GM21360 (cell line): ENCODE data around the gene UBE2R2.
"Not testable (repeated sequence)": the region's sequence is repeated elsewhere in the genome, so short reads cannot be mapped to it uniquely, and the experiment has no call there.

ENCODE experiments used
- ATAC-seq: cut with Tn5 transposase; IDR thresholded peaks from one replicate; pipeline ENCODE4 v1.9.1; 2021; ENCODE audit warnings: mild to moderate bottlenecking, moderate library complexity; ENCODE audit not compliant: unreplicated experiment

The UBE2R2 gene

DNA sequence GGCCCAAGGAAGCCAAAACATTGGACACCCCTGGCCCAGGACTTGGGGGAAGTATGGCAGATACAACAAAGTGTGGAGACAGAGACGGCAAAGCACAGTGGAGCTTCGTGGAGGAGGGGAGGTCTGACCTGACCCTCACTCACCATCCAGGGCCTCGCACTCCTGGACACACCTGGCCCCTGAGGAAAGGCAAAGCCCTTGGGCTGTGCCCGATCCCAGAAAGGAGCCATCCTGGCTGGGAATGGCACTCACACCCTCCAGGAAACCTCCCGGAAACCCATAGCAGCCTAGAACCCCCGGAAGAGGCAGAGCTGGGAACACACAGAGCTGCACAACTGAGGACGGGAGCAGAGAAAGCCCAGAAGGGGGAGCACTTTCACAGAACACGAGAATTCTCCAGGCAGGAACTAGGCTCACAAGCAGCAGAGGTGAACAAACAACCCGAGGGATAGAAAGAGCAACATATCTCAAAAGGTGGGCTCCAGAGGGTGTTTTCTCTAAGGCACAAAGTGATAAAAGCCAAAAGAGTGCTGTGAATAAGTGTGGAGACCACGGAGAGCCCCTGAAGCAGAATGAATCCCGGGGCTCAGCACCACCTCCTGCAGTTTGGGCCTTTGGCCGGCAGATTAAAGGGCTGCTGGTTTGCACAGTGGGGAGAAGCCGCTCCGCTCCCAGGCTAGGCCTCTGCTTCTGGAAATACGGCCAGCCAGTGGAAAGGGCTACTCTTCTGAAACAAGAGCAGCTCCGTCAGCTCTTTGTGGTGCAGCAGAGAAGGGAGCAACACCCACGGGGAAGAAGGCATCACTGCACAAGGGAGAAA, 108.2 kb downstream of the UBE2R2 start:
- no peak for ATAC-seq

DNA sequence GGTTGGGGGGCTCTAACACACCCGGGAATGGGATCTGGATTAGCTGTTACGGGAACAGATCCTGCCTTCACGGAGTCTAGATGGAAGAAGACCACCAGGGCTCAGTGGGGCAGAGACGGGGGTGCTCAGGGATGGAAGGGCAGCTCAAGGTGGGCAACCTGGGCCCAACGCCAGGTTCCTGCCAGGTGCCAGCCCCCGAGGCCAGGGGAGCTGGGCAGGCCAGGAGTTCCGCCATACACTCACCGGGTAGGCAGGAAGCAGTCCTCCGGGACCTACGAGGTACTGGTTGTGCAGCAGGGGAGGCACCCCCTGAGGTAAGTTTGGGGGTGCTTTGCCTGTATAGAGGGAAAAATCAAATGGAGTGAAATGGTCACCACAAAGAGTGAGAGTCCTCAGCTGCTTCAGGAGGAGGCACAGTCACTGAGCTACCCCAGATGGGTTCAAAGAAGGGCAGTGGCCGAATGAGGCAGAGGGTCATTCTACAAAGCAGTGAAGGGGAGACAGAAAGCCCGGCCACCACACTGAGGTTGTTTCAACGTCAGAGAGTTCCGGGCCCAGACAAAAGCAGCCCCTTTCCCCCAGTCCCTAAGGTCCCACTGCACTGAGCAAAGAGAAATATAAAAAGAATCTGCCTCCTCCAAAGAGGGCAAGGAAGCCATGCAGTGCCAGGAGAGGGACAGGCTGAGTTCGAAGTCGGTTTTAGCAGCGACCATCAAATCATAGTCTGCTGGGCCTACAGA, 110.0 kb downstream of the UBE2R2 start:
- ATAC-seq: no peak

DNA sequence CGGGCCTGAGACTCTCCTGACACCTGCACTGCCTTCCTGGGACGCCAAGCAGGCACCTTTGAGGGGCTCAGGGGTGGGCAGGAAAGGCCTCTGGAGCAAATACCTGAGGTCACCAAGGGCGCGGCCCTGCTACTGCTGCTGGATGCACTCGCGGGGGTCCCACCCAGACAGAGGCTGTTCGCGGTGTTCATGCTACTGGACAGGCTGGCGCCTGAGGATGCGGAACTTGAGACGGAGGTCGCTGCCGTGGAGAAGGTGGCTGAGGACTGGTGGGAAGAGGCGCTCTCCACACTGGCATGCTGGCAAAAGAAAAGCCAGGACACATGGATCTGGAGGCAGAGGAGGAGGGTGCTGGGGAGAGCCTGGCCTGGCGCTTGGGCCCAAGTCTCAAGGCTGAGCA, 110.7 kb downstream of the UBE2R2 start:
- no peak for ATAC-seq

DNA sequence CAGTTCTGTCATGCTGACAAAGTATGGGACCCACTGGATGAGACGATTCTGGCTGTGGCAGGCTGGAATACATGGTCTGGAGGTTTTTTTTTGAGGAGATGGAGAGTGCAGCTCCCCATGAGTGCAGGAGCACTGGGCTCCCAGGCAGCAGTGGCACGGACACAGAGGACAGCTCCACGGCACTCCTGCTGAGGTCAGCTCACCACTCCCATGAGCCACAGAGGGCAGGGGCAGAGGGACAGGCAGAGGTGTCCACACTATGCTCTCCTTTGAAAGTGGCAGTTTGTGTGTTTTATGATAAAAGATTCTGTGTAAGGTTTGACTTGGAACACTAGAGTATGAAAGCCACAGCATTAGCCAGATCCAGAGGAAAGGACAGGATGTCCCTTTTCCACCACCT, 114.4 kb downstream of the UBE2R2 start:
- ATAC-seq: no peak

DNA sequence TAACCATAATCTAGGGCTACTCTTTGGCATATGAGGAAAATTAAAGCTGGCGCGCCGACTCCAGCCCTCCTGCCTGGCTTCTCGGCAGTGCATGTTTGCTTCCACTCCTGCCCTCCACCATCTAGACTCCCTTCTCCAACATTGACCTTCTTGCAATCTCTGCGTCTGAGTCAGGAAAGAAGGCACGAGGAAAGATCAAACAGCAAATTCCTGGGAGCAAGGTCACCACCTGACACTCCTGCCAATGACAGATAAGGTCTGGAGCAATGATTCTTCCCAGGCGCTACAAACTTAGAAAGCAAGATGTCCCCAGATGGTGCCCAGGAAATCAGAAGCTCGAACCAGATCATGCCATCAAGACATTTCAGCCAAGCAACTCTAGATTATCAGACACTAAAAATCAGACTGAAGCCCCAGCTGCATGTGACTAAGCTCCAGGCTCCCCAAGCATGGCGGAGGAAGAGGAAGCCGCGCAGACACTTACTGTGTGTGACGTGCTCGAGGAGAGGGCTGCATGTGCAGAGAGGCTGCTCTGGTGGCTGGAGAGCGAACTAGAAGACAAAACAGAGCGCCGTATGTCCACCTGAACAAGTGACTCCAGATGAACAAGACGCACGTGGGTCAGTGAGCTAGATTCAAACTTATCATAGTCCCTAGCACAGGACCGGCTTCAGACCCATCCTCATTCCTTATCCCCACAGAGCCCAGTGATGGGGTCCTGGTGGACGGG, 115.3 kb downstream of the UBE2R2 start:
- no peak for ATAC-seq

DNA sequence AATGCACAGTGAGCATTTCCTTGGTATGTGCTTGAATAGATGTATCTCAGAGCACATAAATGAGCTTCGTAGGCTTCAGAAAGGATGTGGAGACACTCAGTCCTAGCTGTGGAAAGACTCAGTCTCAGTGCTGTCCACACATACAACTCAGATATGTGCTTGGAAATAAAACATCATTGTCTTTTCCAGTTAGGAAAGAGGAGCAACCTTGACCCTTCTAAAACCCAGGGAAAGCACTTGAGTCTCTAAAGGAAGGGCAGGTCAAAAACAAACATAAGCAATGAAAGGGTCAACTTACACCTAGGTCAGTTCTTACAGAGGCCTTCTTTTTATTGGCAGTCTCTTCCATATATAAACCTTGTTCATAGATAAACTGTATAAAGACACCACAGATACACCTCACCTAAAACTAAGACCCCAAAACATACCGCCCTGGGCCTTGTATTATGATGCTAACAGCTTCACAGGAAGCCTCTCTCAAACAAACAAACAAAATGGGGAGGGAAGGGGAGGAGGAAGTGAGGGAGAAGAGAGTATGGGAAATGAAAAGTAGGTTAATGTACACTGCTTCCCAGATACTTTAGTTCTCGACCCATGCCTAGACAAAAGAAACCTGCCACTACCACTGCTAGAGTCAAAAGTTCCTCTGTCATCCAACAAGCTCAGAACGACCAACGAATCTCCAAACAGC, 117.4 kb downstream of the UBE2R2 start:
- no peak for ATAC-seq

DNA sequence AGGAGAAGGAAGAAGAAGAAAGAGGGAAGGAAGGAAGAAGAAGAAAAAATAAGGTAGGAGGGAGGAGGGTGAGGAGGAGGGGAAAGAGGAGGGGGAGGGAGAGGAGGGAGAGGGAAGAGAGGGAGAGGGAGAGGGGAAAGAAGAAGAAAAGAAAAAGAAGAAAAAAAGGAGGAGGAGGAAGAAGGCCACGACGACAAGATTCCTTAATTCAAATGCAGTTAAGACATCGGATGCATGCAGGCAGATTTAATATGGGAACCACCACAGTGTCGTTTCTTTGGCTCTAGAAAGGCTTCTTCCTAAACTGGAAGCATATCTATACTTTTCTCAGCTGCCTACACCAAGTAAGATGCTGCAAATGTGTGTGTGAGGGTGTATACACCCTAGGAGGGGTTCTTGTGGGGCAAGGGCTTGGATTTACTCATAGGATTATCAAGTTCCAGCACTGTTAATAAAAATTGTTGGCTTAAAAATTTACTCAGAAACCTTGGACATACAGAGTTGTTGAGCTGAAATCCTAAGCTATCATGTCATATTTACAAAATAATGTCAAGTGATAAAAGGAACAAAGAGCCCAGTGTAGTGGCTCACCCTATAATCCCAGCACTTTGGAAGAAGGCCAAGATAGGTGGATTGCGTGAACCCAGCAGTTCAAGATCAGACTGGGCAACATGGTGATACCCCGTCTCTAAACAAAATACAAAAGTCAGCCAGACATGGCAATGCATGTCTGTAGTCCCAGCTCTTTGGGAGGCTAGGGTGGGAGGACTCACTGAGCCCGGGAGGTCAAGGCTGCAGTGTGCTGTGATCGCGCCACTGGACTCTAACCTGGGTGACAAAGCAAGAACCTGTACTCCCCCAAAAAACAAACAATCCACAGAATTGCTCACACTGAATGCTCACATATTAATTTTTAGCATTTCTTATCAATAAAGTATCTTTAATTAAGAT, 123.2 kb downstream of the UBE2R2 start:
- ATAC-seq: no peak

DNA sequence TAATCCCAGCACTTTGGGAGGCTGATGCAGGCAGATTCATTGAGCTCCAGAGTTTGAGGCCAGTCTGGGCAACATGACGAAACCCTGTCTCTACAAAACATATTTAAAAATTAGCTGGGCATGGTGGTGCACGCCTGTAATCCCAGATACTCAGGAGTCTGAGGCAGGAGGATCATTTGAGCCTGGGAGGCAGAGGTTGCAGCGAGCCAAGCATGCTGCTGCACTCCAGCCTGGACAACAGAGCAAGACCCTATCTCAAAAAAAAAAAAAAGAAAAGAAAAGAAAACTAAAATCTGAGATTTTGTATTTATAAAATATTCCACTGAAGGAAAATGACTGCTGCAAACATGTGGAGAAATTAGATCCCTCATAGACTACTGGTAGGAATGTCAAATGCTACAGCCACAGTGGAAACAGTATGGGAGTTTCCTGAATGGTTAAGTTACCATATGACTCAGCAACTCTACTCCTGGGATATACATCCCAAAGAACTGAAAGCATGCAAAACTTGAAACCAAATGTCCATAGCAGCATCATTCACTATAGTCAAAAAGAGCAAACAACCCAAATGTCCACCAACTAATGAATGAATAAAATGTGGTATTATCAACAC, 125.6 kb downstream of the UBE2R2 start:
- no peak for ATAC-seq

DNA sequence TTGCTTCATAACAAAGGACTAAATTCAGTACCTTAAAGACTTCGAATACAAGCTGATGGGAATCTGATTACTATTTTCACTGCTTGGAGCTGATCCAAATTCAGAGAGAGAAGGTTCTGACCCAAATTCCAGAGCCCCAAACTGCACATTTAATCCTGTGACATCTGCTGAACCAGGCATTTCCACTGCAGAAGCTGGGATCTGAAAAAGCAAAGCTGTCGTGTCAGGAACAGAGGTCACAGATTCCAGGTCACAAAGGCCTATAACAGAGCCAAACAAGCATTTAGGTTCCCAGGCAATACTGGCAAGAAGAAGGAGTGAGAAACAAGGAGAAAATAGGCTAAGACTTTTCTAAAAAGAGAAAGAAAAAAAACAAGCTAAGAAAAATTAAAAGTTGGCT, 126.4 kb downstream of the UBE2R2 start:
- ATAC-seq: no peak

DNA sequence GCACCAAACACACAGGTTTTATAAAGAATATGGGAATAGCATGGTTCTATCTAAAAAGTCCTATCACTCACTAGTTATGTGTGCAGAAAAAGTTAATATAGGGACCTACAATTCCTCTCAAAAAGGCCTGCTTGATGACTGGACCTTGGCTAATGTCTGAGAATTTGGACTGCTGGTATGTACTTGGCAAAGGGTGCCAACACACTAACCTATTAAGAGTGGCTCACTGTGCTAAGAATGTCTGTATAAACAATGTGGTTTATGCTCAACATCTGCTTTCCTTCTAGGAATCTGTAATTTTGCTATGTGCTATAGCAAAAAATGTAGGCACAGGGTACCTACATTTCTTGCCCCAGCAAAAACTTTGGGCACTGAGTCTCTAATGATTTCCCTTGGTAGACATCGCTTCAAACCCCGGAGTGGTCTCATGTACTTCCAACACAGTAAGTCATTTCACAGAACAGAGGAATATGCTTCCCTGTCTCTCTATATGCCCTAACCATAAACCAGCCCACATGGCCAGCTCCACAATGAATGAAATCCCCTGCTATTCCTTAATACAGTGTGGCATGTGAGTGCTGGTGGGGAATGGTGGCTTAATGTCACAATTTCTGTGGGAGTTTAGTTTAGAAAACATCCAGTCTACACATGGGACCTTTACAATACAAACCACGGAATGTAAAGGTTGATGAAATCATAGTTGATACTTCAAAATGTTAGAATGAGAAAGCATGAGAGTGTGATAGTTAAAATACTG, 130.0 kb downstream of the UBE2R2 start:
- no peak for ATAC-seq

DNA sequence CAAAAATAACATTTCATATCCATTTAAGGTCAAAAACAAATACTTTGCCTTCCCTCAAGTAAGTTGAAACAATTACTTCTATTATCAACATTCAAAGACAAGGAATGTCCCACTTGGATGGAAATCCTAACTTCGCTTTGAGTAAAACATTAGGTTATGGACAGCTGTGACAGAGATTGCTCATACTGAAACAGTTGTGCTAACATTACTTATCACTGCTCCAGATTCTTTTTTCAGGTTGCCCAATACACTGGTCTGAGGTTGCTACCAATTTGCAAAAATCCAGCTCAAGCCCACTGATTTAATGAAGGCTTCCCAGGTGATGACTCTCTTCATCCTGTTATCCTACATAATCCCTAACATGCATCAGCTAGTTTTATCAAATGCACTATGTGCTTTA, 133.4 kb downstream of the UBE2R2 start:
- no peak for ATAC-seq

DNA sequence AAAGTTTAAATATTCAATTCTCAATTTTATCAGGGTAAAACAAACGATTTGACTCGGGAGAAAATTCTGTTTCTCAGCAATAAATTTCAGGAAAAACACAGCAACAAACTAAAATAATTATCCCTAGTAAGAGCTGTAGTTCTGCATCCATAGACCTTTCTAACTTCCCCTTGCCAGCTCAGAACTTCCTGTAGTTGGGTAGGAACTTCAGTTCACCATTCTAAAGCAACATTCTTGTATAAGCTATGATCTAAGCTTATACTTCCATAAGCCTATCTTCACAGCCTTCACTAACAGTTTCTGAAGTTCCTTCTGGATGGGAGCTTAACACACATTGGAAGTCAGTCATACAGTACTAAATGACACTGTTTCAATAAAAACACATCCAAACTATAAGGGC, 135.1 kb downstream of the UBE2R2 start:
- ATAC-seq: no peak

DNA sequence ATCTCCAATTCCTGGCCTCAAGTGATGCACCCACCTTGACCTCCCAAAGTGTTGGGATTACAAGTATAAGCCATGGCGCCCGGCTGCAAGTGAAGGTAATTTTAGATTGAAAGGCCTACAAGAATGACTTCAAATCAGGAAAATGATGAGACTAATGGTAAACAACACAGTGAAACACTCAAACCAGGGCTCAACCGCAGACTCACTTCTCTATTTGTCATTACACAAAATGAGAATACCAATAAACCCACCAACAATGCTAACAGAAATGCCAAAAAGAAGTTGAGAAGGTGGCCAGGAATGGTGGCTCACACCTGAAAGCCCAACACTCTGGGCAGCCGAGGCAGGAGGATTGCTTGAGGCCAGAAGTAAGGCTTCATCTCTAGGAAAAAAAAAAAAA, 139.6 kb downstream of the UBE2R2 start:
- ATAC-seq: no peak

DNA sequence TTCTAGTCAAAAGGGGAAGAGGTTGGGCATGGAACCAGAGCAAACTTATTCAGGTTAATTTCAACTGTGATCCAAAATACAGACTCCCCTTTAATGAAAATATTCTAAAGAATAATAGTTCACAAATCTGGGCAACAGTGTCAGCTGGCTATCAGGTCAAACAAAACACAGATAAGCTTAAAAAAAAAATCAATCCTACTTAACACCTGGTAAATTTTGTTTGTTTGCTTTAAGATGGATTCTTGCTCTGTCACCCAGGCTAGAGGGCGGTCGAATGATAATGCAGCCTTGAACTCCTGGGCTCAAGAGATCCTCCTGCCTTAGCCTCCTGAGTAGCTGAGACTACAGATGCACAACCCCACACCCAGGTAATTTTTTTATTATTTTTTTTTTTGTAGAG, 142.8 kb downstream of the UBE2R2 start:
- ATAC-seq: no peak

DNA sequence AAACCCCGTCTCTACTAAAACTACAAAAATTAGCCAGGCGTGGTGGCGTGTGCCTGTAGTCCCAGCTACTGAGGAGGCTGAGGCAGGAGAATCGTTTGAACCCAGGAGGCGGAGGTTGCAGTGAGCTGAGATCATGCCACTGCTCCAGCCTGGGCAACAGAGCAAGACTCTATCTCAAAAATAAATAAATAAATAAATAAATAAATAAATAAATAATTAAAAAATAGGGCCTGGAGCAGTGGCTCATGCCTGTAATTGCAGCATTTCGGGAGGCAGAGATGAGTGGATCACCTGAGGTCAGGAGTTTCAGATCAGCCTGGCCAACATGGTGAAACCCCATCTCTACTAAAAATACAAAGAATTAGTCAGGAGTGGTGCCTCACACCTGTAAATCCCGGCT, 145.5 kb downstream of the UBE2R2 start:
- not testable (repeated sequence) for ATAC-seq

DNA sequence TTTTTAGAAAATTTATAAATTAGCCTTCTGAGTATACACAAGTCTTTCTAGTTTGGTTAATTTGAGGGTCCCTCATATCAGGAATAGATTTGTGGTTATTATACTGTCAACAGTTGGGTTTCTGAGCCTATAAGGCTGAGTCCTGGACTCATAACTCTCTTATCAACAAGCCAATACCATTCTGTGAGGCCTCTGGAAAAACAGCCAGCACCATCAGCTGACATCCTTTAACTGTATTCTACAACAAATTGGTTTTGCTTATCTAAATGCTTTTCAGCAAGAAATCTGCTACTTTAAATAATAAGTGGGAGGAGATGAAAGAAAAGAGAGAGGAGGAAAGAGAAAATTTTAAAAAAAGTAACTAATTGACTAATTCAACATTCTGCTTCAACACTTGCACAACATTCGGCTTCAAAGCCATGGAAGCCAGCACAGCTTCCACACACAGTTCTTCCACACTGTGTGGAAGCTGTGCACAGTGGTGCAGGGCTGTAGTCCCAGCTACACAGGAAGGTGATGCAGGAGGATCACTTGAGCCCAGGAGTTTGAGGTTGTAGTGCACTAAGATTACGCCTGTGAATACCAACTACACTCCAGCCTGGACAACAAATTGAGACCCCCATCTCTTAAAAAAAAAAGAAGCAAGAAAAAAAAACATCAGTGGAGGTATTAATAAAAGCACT, 147.3 kb downstream of the UBE2R2 start:
- ATAC-seq: no peak
